Activated CD8-positive, alpha-beta T cell treated with anti-CD3 and anti-CD28 coated beads, Interleukin-2, amount 10 ng/mL, durations not matched to agents 7 days and 5 days (primary cell): Measurements from ENCODE around the gene ABCD1. TPM values are rescaled to one million over a fixed set of nuclear protein-coding genes. Genes with fewer than 3 reads are reported as not detected.
A peak's percentile ranks its signal among the peaks of the same experiment; 100 is the strongest.
"Not testable (repeated sequence)": the region's sequence is repeated elsewhere in the genome, so short reads cannot be mapped to it uniquely, and the experiment has no call there.

ENCODE experiments used
- ATAC-seq: fragments of 150-1000 bp; cut with Tn5 transposase; one replicate; pipeline ENCODE4 v1.10.0; 2021; ENCODE audit warnings: moderate library complexity
- CTCF ChIA-PET: fragments of 350-600 bp; sonication (Branson Sonifier 250); formaldehyde crosslinking; loops from one replicate; lab custom pipeline; 2021; ENCODE audit warnings: antibody characterized with exemption; lab: Charles Lee
- POLR2A ChIA-PET: fragments of 350-600 bp; sonication (Branson Sonifier 250); formaldehyde crosslinking; loops from one replicate; lab custom pipeline; 2021; ENCODE audit warnings: antibody characterized with exemption; lab: Charles Lee
- DNase-seq: peaks from one replicate; pipeline ENCODE4 v3.0.0-alpha.2; 2020
- H3K27ac Mint-ChIP-seq: one replicate; pipeline ENCODE4 v1.8.0; 2021; ENCODE audit warnings: mild to moderate bottlenecking, mixed read lengths
- H3K27me3 Mint-ChIP-seq: one replicate; pipeline ENCODE4 v1.8.0; 2021; ENCODE audit warnings: low read depth, mixed read lengths
- H3K36me3 Mint-ChIP-seq: one replicate; pipeline ENCODE4 v1.8.0; 2021; ENCODE audit warnings: low read depth, mixed read lengths
- H3K4me1 Mint-ChIP-seq: one replicate; pipeline ENCODE4 v1.8.0; 2021; ENCODE audit warnings: low read depth, mixed read lengths
- H3K4me3 Mint-ChIP-seq: one replicate; pipeline ENCODE4 v1.8.0; 2021; ENCODE audit warnings: mild to moderate bottlenecking, mixed read lengths
- H3K9me3 Mint-ChIP-seq: one replicate; pipeline ENCODE4 v1.8.0; 2022; ENCODE audit warnings: mixed read lengths; ENCODE audit not compliant: insufficient read depth
- total RNA-seq, 2 experiments: library from RNA; stranded (reverse); gene quantifications; one replicate each; pipeline ENCODE4 v1.2.3, GENCODE V29; 2021

Gene ABCD1
- total RNA-seq, 2 experiments from 2014 or later = 14.6 to 15.9 TPM

- peak; percentile 37 for ATAC-seq
- CTCF ChIA-PET = interaction anchor here (1.0 kb wide), 1 partner anchor 16 kb away, joined by 3 read pairs; no protein-coding TSS in a partner anchor
These were observed 1.1 kb upstream of the ABCD1 start for GRCh38 chrX:153723351-153724251.

DNA sequence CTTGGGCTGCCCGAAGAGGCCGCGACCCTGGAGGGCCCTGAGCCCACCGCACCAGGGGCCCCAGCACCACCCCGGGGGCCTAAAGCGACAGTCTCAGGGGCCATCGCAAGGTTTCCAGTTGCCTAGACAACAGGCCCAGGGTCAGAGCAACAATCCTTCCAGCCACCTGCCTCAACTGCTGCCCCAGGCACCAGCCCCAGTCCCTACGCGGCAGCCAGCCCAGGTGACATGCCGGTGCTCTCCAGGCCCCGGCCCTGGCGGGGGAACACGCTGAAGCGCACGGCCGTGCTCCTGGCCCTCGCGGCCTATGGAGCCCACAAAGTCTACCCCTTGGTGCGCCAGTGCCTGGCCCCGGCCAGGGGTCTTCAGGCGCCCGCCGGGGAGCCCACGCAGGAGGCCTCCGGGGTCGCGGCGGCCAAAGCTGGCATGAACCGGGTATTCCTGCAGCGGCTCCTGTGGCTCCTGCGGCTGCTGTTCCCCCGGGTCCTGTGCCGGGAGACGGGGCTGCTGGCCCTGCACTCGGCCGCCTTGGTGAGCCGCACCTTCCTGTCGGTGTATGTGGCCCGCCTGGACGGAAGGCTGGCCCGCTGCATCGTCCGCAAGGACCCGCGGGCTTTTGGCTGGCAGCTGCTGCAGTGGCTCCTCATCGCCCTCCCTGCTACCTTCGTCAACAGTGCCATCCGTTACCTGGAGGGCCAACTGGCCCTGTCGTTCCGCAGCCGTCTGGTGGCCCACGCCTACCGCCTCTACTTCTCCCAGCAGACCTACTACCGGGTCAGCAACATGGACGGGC lies 579 bp downstream of the ABCD1 start:
- peak; percentile 4 for ATAC-seq
- DNase-seq = peak; percentile 34
- peak overlapping the region; percentile 71 for H3K4me3 Mint-ChIP-seq
- peaks cover 25% of the 10 kb centered on the region for H3K36me3 Mint-ChIP-seq
- H3K9me3 Mint-ChIP-seq = no peaks in the 10 kb centered on the region
- H3K27ac Mint-ChIP-seq = peak overlapping the region; percentile 77
- POLR2A ChIA-PET = no interaction called here
- H3K4me1 Mint-ChIP-seq = peaks cover 28% of the 10 kb centered on the region
- CTCF ChIA-PET = no interaction called here
- H3K27me3 Mint-ChIP-seq = no peaks in the 10 kb centered on the region

More at GRCh38 chrX:153723351-153724251, 1.1 kb upstream of the ABCD1 start:
- Mint-ChIP-seq H3K36me3 (peaks cover 26% of the 10 kb centered on the region), H3K9me3 (no peaks in the 10 kb centered on the region), H3K4me1 (peaks cover 33% of the 10 kb centered on the region), H3K27me3 (no peaks in the 10 kb centered on the region), H3K4me3 (peak overlapping the region; percentile 88), H3K27ac (peak overlapping the region; percentile 86)
- POLR2A ChIA-PET = no interaction called here
- DNase-seq = peak; percentile 60

DNA sequence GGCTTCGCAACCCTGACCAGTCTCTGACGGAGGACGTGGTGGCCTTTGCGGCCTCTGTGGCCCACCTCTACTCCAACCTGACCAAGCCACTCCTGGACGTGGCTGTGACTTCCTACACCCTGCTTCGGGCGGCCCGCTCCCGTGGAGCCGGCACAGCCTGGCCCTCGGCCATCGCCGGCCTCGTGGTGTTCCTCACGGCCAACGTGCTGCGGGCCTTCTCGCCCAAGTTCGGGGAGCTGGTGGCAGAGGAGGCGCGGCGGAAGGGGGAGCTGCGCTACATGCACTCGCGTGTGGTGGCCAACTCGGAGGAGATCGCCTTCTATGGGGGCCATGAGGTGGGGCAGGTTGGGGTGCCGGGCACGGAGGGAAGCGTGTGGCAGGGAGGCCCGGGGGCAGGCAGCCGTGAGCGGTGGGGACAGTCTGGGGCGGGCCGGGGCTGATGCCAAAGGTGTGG lies 1.2 kb downstream of the ABCD1 start:
- POLR2A ChIA-PET = no interaction called here
- peaks cover 31% of the 10 kb centered on the region for H3K4me1 Mint-ChIP-seq
- H3K36me3 Mint-ChIP-seq = peaks cover 23% of the 10 kb centered on the region
- no peaks in the 10 kb centered on the region for H3K9me3 Mint-ChIP-seq
- H3K27me3 Mint-ChIP-seq = no peaks in the 10 kb centered on the region
- DNase-seq = no peak
- H3K27ac Mint-ChIP-seq = peak overlapping the region; percentile 83
- ATAC-seq = no peak
- CTCF ChIA-PET = interaction anchor here (1.0 to 1.2 kb wide), 2 partner anchors 9 to 38 kb away, joined by 3 to 5 read pairs; no protein-coding TSS in a partner anchor
- peak overlapping the region; percentile 66 for H3K4me3 Mint-ChIP-seq

GRCh38 chrX:153726286-153727122 lies 1.8 kb downstream of the ABCD1 start:
- DNase-seq = peak; percentile 66
- peak overlapping the region; percentile 83 for H3K27ac Mint-ChIP-seq
- CTCF ChIA-PET = interaction anchor here (1.0 to 1.2 kb wide), 4 partner anchors 8 to 88 kb away, joined by 3 to 5 read pairs (median 3); no protein-coding TSS in a partner anchor
- H3K4me1 Mint-ChIP-seq = peaks cover 38% of the 10 kb centered on the region
- H3K4me3 Mint-ChIP-seq = peak overlapping the region; percentile 66
- H3K9me3 Mint-ChIP-seq = peaks cover 4% of the 10 kb centered on the region
- POLR2A ChIA-PET = interaction anchor here (0.7 to 1.9 kb wide), 3 partner anchors 13 to 241 kb away, joined by 3 to 5 read pairs (median 4); partner anchors contain the start of gene ARHGAP4
- H3K27me3 Mint-ChIP-seq = no peaks in the 10 kb centered on the region
- peak; percentile 9 for ATAC-seq
- peaks cover 28% of the 10 kb centered on the region for H3K36me3 Mint-ChIP-seq

DNA sequence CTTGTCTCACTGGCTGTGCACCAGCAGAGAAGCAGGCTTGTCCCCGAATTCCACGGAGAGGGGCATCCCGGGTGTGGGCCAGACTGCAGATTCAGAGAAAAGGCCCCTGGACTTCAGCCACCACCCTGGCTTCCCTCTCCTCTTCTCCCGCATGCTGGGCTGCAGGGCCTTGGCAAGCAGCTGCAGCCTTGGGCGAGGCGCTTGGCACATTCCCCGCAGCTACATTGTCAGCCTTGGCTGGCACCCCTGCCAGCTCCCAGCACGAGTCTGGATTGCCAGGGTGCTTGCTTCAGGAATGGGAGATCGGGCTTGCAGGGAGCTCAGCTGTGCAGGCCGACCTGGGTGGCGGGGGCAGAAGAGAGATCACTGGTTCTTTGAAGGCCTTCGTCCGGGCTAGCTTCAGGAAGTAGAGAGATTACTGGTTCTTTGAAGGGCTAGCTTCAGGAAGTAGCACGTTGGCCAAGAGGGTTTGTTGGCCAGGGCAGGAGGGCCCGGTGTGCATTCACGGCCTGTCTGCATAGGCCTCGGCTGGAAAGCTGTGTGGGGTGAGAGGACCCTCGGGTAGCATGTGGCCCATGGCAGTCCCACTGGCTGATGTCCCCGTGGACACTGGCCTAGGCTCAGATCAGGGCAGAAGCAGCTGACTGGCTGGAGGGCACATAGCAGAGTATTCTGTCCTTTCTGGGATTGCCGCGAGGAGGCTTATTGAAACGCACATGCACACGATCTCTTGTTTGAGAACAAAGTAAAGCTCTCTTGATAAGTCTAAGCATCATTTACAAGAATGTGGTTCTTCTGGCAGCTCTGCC lies 2.7 kb downstream of the ABCD1 start:
- Mint-ChIP-seq H3K4me1 (peaks cover 41% of the 10 kb centered on the region), H3K27ac (peak overlapping the region; percentile 83), H3K4me3 (peak overlapping the region; percentile 66), H3K36me3 (peaks cover 31% of the 10 kb centered on the region), H3K27me3 (no peaks in the 10 kb centered on the region), H3K9me3 (peaks cover 9% of the 10 kb centered on the region)
- POLR2A ChIA-PET = interaction anchor here (0.7 to 1.9 kb wide), 3 partner anchors 12 to 240 kb away, joined by 3 to 5 read pairs (median 4); partner anchors contain the start of gene ARHGAP4
- DNase-seq (no peak), ATAC-seq (no peak)
- CTCF ChIA-PET = interaction anchor here (1.0 to 1.2 kb wide), 4 partner anchors 9 to 87 kb away, joined by 3 to 4 read pairs (median 3); no protein-coding TSS in a partner anchor

DNA sequence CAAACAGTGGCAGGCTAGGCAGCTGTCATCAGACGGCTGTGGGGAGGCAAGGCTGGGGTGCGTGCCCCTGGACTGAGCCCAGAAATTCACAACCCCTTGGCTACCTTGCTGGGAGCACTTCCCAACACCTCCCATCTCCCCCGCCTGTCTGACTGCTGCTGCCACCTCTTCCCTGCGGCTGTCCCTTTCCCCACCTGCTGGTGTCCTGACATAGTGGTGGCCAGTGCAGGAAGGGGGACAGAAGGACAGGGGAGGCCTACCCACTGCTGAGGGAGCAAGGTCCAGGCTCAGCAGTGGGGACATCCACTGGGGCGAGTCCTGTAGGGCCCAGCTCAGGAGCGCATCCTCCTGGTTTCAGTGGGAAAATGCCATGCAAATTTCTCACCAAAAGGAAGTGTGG lies 3.4 kb downstream of the ABCD1 start:
- H3K27me3 Mint-ChIP-seq = no peaks in the 10 kb centered on the region
- ATAC-seq = no peak
- ChIA-PET CTCF (interaction anchor here (1.2 kb wide), 2 partner anchors 8 to 16 kb away, joined by 3 to 4 read pairs; no protein-coding TSS in a partner anchor), POLR2A (interaction anchor here (1.5 to 1.9 kb wide), 2 partner anchors 12 to 197 kb away, joined by 4 to 5 read pairs; partner anchors contain the start of gene ARHGAP4)
- peaks cover 26% of the 10 kb centered on the region for H3K36me3 Mint-ChIP-seq
- H3K4me3 Mint-ChIP-seq = peak overlapping the region; percentile 66
- no peak for DNase-seq
- H3K4me1 Mint-ChIP-seq = peaks cover 39% of the 10 kb centered on the region
- H3K9me3 Mint-ChIP-seq = peaks cover 9% of the 10 kb centered on the region
- H3K27ac Mint-ChIP-seq = peak overlapping the region; percentile 83

DNA sequence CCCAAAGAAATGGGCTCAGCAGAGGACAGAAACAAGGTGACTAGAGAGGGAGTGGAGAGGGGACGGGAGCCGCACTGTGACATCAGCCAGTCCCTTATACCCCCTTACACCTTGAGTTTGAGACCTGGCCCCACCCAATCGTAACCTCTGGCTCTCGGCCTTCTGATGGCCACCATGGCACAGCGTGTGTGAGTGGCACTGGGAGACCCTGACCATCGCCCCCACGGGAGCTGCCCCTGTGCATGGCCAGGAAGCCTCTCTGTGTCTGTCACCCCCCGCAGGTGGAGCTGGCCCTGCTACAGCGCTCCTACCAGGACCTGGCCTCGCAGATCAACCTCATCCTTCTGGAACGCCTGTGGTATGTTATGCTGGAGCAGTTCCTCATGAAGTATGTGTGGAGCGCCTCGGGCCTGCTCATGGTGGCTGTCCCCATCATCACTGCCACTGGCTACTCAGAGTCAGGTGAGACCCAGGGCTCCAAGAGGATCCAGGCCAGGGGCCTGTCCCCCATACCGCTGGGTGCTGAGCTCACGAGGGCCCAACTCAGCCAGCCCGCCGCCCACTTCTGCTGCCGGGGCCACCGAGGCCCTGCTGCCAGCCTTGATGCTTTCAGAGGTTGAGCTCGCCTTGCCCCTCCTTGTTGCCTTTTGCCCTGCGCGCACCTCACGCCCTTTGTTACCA lies 4.4 kb downstream of the ABCD1 start:
- CTCF ChIA-PET = no interaction called here
- ATAC-seq (no peak), DNase-seq (no peak)
- H3K27ac Mint-ChIP-seq = no peak overlapping the region
- peaks cover 23% of the 10 kb centered on the region for H3K36me3 Mint-ChIP-seq
- peaks cover 9% of the 10 kb centered on the region for H3K9me3 Mint-ChIP-seq
- POLR2A ChIA-PET = no interaction called here
- peaks cover 39% of the 10 kb centered on the region for H3K4me1 Mint-ChIP-seq
- no peak overlapping the region for H3K4me3 Mint-ChIP-seq
- H3K27me3 Mint-ChIP-seq = no peaks in the 10 kb centered on the region

- POLR2A ChIA-PET = not testable (repeated sequence)
- Mint-ChIP-seq H3K36me3 (peaks cover 27% of the 10 kb centered on the region), H3K4me1 (peaks cover 43% of the 10 kb centered on the region)
These were observed 5.5 kb downstream of the ABCD1 start for GRCh38 chrX:153730115-153730514.

GRCh38 chrX:153731117-153731844 lies 6.6 kb downstream of the ABCD1 start:
- Mint-ChIP-seq H3K27ac (peak overlapping the region; percentile 73), H3K27me3 (no peaks in the 10 kb centered on the region), H3K4me3 (no peak overlapping the region), H3K9me3 (peaks cover 9% of the 10 kb centered on the region), H3K36me3 (peaks cover 31% of the 10 kb centered on the region), H3K4me1 (peaks cover 42% of the 10 kb centered on the region)
- ATAC-seq (no peak), DNase-seq (no peak)
- ChIA-PET CTCF (no interaction called here), POLR2A (no interaction called here)

More at GRCh38 chrX:153730115-153730514, 5.5 kb downstream of the ABCD1 start:
- DNase-seq, H3K4me3 Mint-ChIP-seq, H3K27me3 Mint-ChIP-seq, ATAC-seq, H3K27ac Mint-ChIP-seq, H3K9me3 Mint-ChIP-seq, CTCF ChIA-PET: not testable (repeated sequence)
